ENCODE data around the gene SELENOS. TPM values are rescaled to one million over a fixed set of nuclear protein-coding genes. Genes with fewer than 3 reads are reported as not detected.

Gene SELENOS
- total RNA-seq, 2 donors from 2014 or later = 66.9 to 100 TPM

- no peak overlapping the region for H3K4me3 ChIP-seq
- intact Hi-C loops (cut with DNase I) = no loop called here
- H3K36me3 ChIP-seq = no peaks in the 10 kb centered on the region
- no peaks in the 10 kb centered on the region for H3K4me1 ChIP-seq (replicated peaks)
- no peaks in the 10 kb centered on the region for H3K9me3 ChIP-seq
- DNase-seq (ENCODE audit: low spot score) = no peak
- no peak overlapping the region for H3K27ac ChIP-seq
- no peaks in the 10 kb centered on the region for H3K27me3 ChIP-seq (replicated peaks; ENCODE audit: insufficient read depth)
- TF ChIP-seq POLR2A (IDR thresholded peaks at IDR 0.05) = no peak
- TF ChIP-seq POLR2AphosphoS5 (IDR thresholded peaks at IDR 0.05) = no peak
- WGBS = 58% methylated on average over 21 of the region's 21 CpGs
Observed at GRCh38 chr15:101320501-101321052, 43.3 kb upstream of the SELENOS start.

DNA sequence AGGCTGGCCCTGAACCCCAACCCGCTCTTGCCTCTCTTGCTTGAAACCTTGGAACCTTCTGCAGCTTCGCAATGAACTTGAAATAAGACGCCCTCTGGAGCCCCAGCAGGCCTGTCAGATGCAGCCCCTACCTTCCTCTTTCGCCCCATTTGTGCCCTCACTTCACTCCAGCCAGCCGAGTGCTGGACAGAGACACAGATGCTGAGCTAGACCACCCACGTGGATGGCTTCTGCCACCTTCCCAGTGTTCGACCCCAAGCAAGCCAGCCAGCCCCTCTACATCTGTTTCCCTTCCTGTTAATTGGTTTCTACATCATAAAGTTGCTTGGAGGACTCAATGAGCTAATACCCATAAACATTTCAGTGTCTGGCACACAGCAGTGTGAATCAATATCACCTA is 41.6 kb upstream of the SELENOS start:
- no peak for DNase-seq (ENCODE audit: low spot score)
- H3K4me3 ChIP-seq = no peak overlapping the region
- TF ChIP-seq POLR2A (IDR thresholded peaks at IDR 0.05) (no peak), POLR2AphosphoS5 (IDR thresholded peaks at IDR 0.05) (no peak)
- TF ChIP-seq, protein P1, sequence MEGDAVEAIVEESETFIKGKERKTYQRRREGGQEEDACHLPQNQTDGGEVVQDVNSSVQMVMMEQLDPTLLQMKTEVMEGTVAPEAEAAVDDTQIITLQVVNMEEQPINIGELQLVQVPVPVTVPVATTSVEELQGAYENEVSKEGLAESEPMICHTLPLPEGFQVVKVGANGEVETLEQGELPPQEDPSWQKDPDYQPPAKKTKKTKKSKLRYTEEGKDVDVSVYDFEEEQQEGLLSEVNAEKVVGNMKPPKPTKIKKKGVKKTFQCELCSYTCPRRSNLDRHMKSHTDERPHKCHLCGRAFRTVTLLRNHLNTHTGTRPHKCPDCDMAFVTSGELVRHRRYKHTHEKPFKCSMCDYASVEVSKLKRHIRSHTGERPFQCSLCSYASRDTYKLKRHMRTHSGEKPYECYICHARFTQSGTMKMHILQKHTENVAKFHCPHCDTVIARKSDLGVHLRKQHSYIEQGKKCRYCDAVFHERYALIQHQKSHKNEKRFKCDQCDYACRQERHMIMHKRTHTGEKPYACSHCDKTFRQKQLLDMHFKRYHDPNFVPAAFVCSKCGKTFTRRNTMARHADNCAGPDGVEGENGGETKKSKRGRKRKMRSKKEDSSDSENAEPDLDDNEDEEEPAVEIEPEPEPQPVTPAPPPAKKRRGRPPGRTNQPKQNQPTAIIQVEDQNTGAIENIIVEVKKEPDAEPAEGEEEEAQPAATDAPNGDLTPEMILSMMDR (IDR thresholded peaks at IDR 0.05) = no peak
- WGBS = 43% methylated on average over 7 of the region's 7 CpGs
- H3K9me3 ChIP-seq = no peaks in the 10 kb centered on the region
- no peaks in the 10 kb centered on the region for H3K27me3 ChIP-seq (replicated peaks; ENCODE audit: insufficient read depth)
- H3K27ac ChIP-seq = no peak overlapping the region
- H3K36me3 ChIP-seq = no peaks in the 10 kb centered on the region
- intact Hi-C loops (cut with DNase I) = no loop called here
- no peaks in the 10 kb centered on the region for H3K4me1 ChIP-seq (replicated peaks)

GRCh38 chr15:101318147-101318819 is 41.0 kb upstream of the SELENOS start:
- Histone ChIP-seq H3K27ac (no peak overlapping the region), H3K4me3 (no peak overlapping the region), H3K4me1 (replicated peaks) (no peaks in the 10 kb centered on the region), H3K9me3 (no peaks in the 10 kb centered on the region), H3K36me3 (no peaks in the 10 kb centered on the region), H3K27me3 (replicated peaks; ENCODE audit: insufficient read depth) (no peaks in the 10 kb centered on the region)
- TF ChIP-seq, protein P1 (IDR thresholded peaks at IDR 0.05) = no peak
- TF ChIP-seq POLR2A (IDR thresholded peaks at IDR 0.05) = no peak
- intact Hi-C loops (cut with DNase I) = no loop called here
- whole genome bisulfite sequencing = 84% methylated on average over 20 of the region's 20 CpGs
- DNase-seq (ENCODE audit: low spot score) = no peak

GRCh38 chr15:101317336-101317872 is 40.1 kb upstream of the SELENOS start:
- 74% methylated on average over 6 of the region's 6 CpGs for WGBS
- Histone ChIP-seq H3K4me3 (no peak overlapping the region), H3K9me3 (no peaks in the 10 kb centered on the region), H3K27ac (no peak overlapping the region), H3K27me3 (replicated peaks; ENCODE audit: insufficient read depth) (no peaks in the 10 kb centered on the region), H3K36me3 (no peaks in the 10 kb centered on the region), H3K4me1 (replicated peaks) (no peaks in the 10 kb centered on the region)
- no peak for TF ChIP-seq POLR2A (IDR thresholded peaks at IDR 0.05)
- TF ChIP-seq, protein P1 (IDR thresholded peaks at IDR 0.05) = no peak
- no peak for TF ChIP-seq POLR2AphosphoS5 (IDR thresholded peaks at IDR 0.05)
- intact Hi-C loops (cut with DNase I) = no loop called here
- DNase-seq (ENCODE audit: low spot score) = no peak

GRCh38 chr15:101316529-101316928 is 39.2 kb upstream of the SELENOS start:
- Histone ChIP-seq H3K36me3 (no peaks in the 10 kb centered on the region), H3K27me3 (replicated peaks; ENCODE audit: insufficient read depth) (no peaks in the 10 kb centered on the region), H3K4me3 (no peak overlapping the region), H3K27ac (no peak overlapping the region), H3K4me1 (replicated peaks) (no peaks in the 10 kb centered on the region), H3K9me3 (no peaks in the 10 kb centered on the region)
- no peak for DNase-seq (ENCODE audit: low spot score)
- intact Hi-C loops (cut with DNase I) = no loop called here
- 91% methylated on average over 5 of the region's 5 CpGs for WGBS
- no peak for TF ChIP-seq POLR2AphosphoS5 (IDR thresholded peaks at IDR 0.05)
- TF ChIP-seq, protein P1 (IDR thresholded peaks at IDR 0.05) = no peak
- no peak for TF ChIP-seq POLR2A (IDR thresholded peaks at IDR 0.05)
